HS-5 (cell line): ENCODE results near the gene RASSF5.
"Not testable (repeated sequence)": the region's sequence is repeated elsewhere in the genome, so short reads cannot be mapped to it uniquely, and the experiment has no call there.

ENCODE experiments used
- DNase-seq: peaks from one replicate; pipeline ENCODE4 v3.0.0-alpha.2; 2012; ENCODE audit warnings: low read depth

The RASSF5 gene

GRCh38 chr1:206588492-206588891 lies 81.2 kb downstream of the RASSF5 start:
- no peak for DNase-seq

GRCh38 chr1:206589206-206589605 lies 81.9 kb downstream of the RASSF5 start:
- peak; percentile 80 for DNase-seq

GRCh38 chr1:206590025-206590758 lies 82.9 kb downstream of the RASSF5 start:
- no peak for DNase-seq

- no peak for DNase-seq
Observed at GRCh38 chr1:206591226-206591625, 83.9 kb downstream of the RASSF5 start.

GRCh38 chr1:206591696-206592095 lies 84.4 kb downstream of the RASSF5 start:
- DNase-seq, result no peak

- no peak for DNase-seq
Observed at GRCh38 chr1:206593351-206593925, 86.1 kb downstream of the RASSF5 start.

GRCh38 chr1:206595581-206596318 lies 88.4 kb downstream of the RASSF5 start:
- DNase-seq, result no peak

- DNase-seq, result no peak
Observed at GRCh38 chr1:206596319-206596666, 89.0 kb downstream of the RASSF5 start.

GRCh38 chr1:206600527-206600926 lies 93.2 kb downstream of the RASSF5 start:
- no peak for DNase-seq

GRCh38 chr1:206604861-206605260 lies 97.5 kb downstream of the RASSF5 start:
- DNase-seq, result no peak

- no peak for DNase-seq
Observed at GRCh38 chr1:206606867-206607266, 99.5 kb downstream of the RASSF5 start.

GRCh38 chr1:206608108-206608698 lies 100.9 kb downstream of the RASSF5 start:
- no peak for DNase-seq

GRCh38 chr1:206609229-206609991 lies 102.1 kb downstream of the RASSF5 start:
- DNase-seq, result no peak

GRCh38 chr1:206612129-206612876 lies 105.0 kb downstream of the RASSF5 start, which contains the start of gene EIF2D:
EIF2D (minus strand) TSS chr1:206612465; CDS start chr1:206612342, 123 bp downstream.
- DNase-seq, result no peak

- DNase-seq, result not testable (repeated sequence)
Observed at GRCh38 chr1:206626396-206626795, 119.1 kb downstream of the RASSF5 start.

GRCh38 chr1:206628916-206629315 lies 121.6 kb downstream of the RASSF5 start:
- DNase-seq, result no peak

GRCh38 chr1:206631085-206631509 lies 123.8 kb downstream of the RASSF5 start:
- no peak for DNase-seq

GRCh38 chr1:206633708-206634121 lies 126.4 kb downstream of the RASSF5 start:
- peak; percentile 84 for DNase-seq

GRCh38 chr1:206634365-206635079 lies 127.2 kb downstream of the RASSF5 start:
- DNase-seq, result peak; percentile 68
